Esophagus squamous epithelium (tissue), 5 donors: ENCODE data around the gene NME5. TPM values are rescaled to one million over a fixed set of nuclear protein-coding genes. Genes with fewer than 3 reads are reported as not detected.
"Not testable (repeated sequence)": the region's sequence is repeated elsewhere in the genome, so short reads cannot be mapped to it uniquely, and the experiment has no call there.

Source experiments
- DNase-seq: peaks from one replicate; lab custom pipeline; 2025; lab: John Stamatoyannopoulos, UW
- H3K27ac ChIP-seq, 4 donors: fragments of 200-600 bp; sonication (generic); one replicate each; pipeline ENCODE4 v1.5.1; 2016 to 2019; ENCODE audit warnings: mild to moderate bottlenecking in 1 of 4
- H3K27me3 ChIP-seq, 4 donors: fragments of 200-600 bp; sonication (generic); 1 replicate in 3 of 4; 2 replicates in 1 of 4; pipeline versions ENCODE4 v1.5.1 to v1.6.0; 2017 to 2021; ENCODE audit warnings: antibody characterized with exemption in 1 of 4
- H3K36me3 ChIP-seq, 3 donors: fragments of 200-600 bp; sonication (generic); one replicate each; pipeline ENCODE4 v1.5.1; 2016 to 2019
- H3K4me1 ChIP-seq, 3 donors: fragments of 200-600 bp; sonication (generic); one replicate each; pipeline ENCODE4 v1.5.1; 2017 to 2019
- H3K4me3 ChIP-seq, 4 donors: fragments of 200-600 bp; sonication (generic); 1 replicate in 3 of 4; 2 replicates in 1 of 4; pipeline ENCODE4 v1.5.1; 2016 to 2019; ENCODE audit warnings: mild to moderate bottlenecking in 2 of 4, moderate library complexity in 1 of 4
- H3K9me3 ChIP-seq, 3 donors: fragments of 200-600 bp; sonication (generic); one replicate each; pipeline ENCODE4 v1.5.1; 2016 to 2019
- POLR2A ChIP-seq, 4 donors: fragments of 450-650 bp; IDR thresholded peaks; one replicate each; pipeline ENCODE4 v1.6.1; 2017; ENCODE audit warnings: antibody characterized with exemption in 4 of 4, mild to moderate bottlenecking in 4 of 4, moderate library complexity in 3 of 4
- WGBS, 2 donors: methylation state at CpG; one replicate each; pipeline ENCODE4 v1.1.5; 2018; 5-methylcytosine and 5-hydroxymethylcytosine counted together
- intact Hi-C: fragments of 100-400 bp; cut with DNase I; formaldehyde crosslinking; loops from one replicate; pipeline ENCODE4 v1.15.0; 2022
- total RNA-seq, 4 donors: library from RNA; depleted of rRNA; stranded (reverse); fragments of >200 nt; gene quantifications; one replicate each; pipeline ENCODE4 v1.1.0, GENCODE V29; 2016
- TF ChIP-seq, protein P1 (sequence below), 6 experiments: fragments of 450-650 bp in 4 of 6; fragments of 200-600 bp in 2 of 6; sonication (generic) in 2 of 6; IDR thresholded peaks; one replicate each; pipeline ENCODE4 v1.5.1; 2016 to 2019; ENCODE audit warnings: antibody characterized with exemption in 6 of 6, mild to moderate bottlenecking in 4 of 6, moderate library complexity in 4 of 6
- donor health status: DM: yes; HTN: yes; CAD: no.

The NME5 gene
- total RNA-seq, 4 donors from 2014 or later = 0.38 to 3.0 (median 0.61) TPM; not detected in 1

DNA sequence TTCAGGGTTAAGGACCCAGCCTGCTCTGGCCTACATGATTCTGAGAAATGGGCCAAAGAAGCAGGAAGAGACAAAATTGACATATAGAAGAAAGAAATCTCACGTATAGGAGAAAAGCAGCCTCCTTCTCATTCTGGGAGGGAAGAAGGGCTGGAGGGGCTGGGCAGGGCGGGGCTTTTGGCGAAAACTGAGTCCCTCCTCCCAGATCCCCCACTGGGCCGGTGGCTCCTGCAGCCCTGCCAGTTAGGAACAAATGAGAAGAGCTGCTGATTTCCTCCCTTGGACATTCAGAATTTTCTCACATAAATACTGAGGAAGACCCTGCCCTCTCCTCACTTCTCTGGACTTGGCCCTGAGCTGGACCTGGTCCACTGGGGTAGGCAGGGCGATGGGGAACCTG, 55.5 kb downstream of the NME5 start, which contains the start of gene WNT8A:
WNT8A (plus strand) TSS at position 332 of the 400 bp plus-strand sequence. CDS start 95 bp downstream, outside the sequence.
- intact Hi-C loops = no loop called here
- TF ChIP-seq POLR2A (IDR thresholded peaks at IDR 0.05) = no peak
- TF ChIP-seq, protein P1, sequence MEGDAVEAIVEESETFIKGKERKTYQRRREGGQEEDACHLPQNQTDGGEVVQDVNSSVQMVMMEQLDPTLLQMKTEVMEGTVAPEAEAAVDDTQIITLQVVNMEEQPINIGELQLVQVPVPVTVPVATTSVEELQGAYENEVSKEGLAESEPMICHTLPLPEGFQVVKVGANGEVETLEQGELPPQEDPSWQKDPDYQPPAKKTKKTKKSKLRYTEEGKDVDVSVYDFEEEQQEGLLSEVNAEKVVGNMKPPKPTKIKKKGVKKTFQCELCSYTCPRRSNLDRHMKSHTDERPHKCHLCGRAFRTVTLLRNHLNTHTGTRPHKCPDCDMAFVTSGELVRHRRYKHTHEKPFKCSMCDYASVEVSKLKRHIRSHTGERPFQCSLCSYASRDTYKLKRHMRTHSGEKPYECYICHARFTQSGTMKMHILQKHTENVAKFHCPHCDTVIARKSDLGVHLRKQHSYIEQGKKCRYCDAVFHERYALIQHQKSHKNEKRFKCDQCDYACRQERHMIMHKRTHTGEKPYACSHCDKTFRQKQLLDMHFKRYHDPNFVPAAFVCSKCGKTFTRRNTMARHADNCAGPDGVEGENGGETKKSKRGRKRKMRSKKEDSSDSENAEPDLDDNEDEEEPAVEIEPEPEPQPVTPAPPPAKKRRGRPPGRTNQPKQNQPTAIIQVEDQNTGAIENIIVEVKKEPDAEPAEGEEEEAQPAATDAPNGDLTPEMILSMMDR (IDR thresholded peaks at IDR 0.05) = no peak

DNA sequence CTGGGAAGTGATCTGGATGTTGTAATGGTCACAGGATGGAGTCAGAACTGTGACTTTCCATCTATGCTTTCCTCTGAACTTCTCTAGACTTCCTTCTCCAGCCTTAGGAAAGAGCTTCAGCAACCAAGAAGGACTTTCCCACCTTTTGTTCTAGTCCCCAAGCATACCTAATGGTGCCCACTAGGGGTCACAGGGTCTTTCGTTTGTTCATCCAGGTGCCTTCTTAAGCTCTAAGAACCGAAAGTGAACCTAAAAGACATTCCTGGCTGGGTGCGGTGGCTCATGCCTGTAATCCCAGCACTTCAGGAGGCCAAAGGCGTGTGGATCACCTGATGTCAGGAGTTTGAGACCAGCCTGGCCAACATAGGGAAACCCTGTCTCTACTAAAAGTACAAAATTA, 57.2 kb downstream of the NME5 start:
- TF ChIP-seq, protein P1 (IDR thresholded peaks at IDR 0.05) = no peak
- no peak for TF ChIP-seq POLR2A (IDR thresholded peaks at IDR 0.05)
- intact Hi-C loops = no loop called here
- no peak overlapping the region for H3K27ac ChIP-seq
- H3K27me3 ChIP-seq = no peaks in the 10 kb centered on the region
- 70 to 90% methylated on average over 2 to 3 of the region's 4 CpGs for WGBS, 2 donors
- no peaks in the 10 kb centered on the region for H3K36me3 ChIP-seq
- H3K9me3 ChIP-seq = no peaks in the 10 kb centered on the region
- no peak overlapping the region for H3K4me3 ChIP-seq
- no peak for DNase-seq
- H3K4me1 ChIP-seq = no peaks in the 10 kb centered on the region

More for the DNA sequence above, 55.5 kb downstream of the NME5 start, which contains the start of gene WNT8A:
- WGBS, 2 donors = 58 to 60% methylated on average over 3 to 5 of the region's 5 CpGs
- Histone ChIP-seq H3K4me3 (no peak within 1 kb of the TSS), H3K27ac (no peak within 1 kb of the TSS), H3K4me1 (no peaks in the 10 kb centered on the region), H3K9me3 (no peaks in the 10 kb centered on the region), H3K36me3 (no peaks in the 10 kb centered on the region), H3K27me3 (no peaks in the 10 kb centered on the region)
- no peak for DNase-seq

DNA sequence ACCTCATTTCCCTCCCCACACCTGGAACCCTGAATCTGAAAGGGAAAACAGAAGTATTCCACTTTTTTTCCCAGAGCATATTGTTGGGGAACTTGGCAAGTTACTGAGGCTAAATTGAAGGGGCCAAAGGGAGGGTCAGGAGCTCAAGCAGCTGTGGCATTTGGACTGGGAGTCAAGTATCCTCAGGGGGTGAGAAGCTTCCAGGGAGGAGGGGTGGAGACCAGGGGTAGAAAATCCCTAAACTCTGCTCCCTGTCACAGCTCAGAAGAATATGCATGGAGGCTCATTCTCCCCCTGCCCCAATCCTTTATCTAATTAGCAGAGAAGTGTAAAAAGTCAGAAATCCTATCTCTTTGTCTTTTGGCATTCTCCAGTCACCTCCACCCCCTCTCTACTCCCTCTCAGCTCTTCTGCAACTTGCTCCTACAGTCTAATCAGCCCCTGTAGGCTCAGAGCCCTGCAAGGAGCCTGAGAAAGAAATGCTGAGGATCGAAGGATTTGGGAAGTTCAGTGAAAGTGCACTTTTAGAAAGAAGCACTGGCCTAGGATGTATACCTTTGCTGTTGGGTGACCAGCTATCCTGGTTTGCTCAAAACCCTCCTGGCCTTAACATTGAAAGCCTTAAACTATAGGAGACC, 61.1 kb downstream of the NME5 start:
- no peak for DNase-seq
- no peaks in the 10 kb centered on the region for H3K9me3 ChIP-seq
- H3K36me3 ChIP-seq = no peaks in the 10 kb centered on the region
- no peaks in the 10 kb centered on the region for H3K4me1 ChIP-seq
- intact Hi-C loops = loop anchor here (2.0 kb wide), 1 partner anchor 55 kb away; no protein-coding TSS in a partner anchor
- H3K27me3 ChIP-seq = no peaks in the 10 kb centered on the region
- TF ChIP-seq POLR2A (IDR thresholded peaks at IDR 0.05) = no peak
- TF ChIP-seq, protein P1 (IDR thresholded peaks at IDR 0.05) = no peak
- 33 to 67% methylated on average over 1 of the region's 1 CpG for whole genome bisulfite sequencing, 2 donors
- H3K4me3 ChIP-seq = no peak overlapping the region
- H3K27ac ChIP-seq = no peak overlapping the region

DNA sequence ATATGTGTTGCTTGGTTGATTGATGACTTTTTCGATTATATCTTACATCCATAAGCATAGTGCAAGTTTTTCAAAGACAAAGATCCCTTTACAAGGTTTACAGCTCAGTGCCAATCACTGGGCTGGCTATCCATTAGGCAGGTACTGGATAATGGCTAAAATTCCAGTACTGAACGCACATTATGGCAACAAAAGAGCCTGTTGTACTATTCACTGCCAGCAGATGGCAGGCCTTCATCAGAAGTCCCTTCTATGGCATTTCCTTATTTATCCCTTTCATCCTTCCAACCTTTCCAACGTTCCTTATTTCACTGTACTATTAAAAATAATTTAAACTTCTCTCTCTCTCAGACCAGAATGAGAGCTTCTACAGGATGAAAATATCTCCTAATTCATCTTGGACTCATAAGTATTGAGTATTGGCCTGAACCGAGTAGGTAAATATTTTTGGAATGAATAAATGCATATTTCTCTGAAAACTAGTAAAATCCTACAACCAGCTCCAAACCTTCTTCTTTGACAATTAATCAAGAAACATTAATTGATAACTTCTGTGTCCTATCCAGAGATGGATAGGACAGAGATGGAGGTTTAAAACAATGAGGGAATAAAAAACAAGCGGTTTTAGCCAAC, 62.0 kb downstream of the NME5 start:
- WGBS, 2 donors = 25 to 28% methylated on average over 5 of the region's 5 CpGs
- Histone ChIP-seq H3K27ac (no peak overlapping the region), H3K9me3 (no peaks in the 10 kb centered on the region), H3K4me3 (no peak overlapping the region), H3K4me1 (no peaks in the 10 kb centered on the region), H3K36me3 (no peaks in the 10 kb centered on the region), H3K27me3 (no peaks in the 10 kb centered on the region)
- TF ChIP-seq POLR2A (IDR thresholded peaks at IDR 0.05) = no peak
- TF ChIP-seq, protein P1 (IDR thresholded peaks at IDR 0.05) = peak; percentile 61 to 82 (median 77)
- intact Hi-C loops = no loop called here
- DNase-seq = no peak

DNA sequence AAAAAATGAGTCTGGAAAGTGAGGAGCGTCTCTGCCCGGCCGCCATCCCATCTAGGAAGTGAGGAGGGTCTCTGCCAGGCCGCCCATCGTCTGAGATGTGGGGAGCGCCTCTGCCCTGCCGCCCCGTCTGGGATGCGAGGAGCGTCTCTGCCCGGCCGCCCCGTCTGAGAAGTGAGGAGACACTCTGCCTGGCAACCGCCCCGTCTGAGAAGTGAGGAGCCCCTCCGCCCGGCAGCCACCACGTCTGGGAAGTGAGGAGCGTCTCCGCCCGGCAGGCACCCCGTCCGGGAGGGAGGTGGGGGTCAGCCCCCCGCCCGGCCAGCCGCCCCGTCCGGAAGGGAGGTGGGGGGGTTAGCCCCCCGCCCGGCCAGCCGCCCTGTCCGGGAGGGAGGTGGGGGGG, 69.2 kb downstream of the NME5 start:
- H3K36me3 ChIP-seq, H3K27me3 ChIP-seq, H3K4me1 ChIP-seq, H3K4me3 ChIP-seq, H3K9me3 ChIP-seq, DNase-seq, intact Hi-C loops, H3K27ac ChIP-seq: not testable (repeated sequence)
- WGBS, 2 donors = 50% methylated on average over 1 of the region's 32 CpGs; no CpG with 5 or more reads in 1 of the 2 donors
